Right lobe of liver (tissue), 6 donors: ENCODE results near the gene MAML3. TPM values are rescaled to one million over a fixed set of nuclear protein-coding genes. Genes with fewer than 3 reads are reported as not detected.
A peak's percentile ranks its signal among the peaks of the same experiment; 100 is the strongest.

ENCODE experiments used
- ATAC-seq, 4 donors: fragments of 200-7000 bp; cut with Tn5 transposase; one replicate each; pipeline ENCODE4 v1.9.1; 2020; ENCODE audit warnings: mild to moderate bottlenecking in 4 of 4, moderate library complexity in 4 of 4
- DNase-seq, 3 donors: peaks; one replicate each; pipeline ENCODE4 v3.0.0-alpha.2; 2020
- H3K27ac ChIP-seq, 3 donors: fragments of 200-600 bp; one replicate each; pipeline ENCODE4 v1.8.0; 2022
- H3K27me3 ChIP-seq, 2 donors: fragments of 200-600 bp; one replicate each; pipeline ENCODE4 v1.8.0; 2022
- H3K36me3 ChIP-seq, 4 donors: fragments of 200-600 bp; sonication (generic) in 1 of 4; one replicate each; pipeline versions ENCODE4 v1.5.1 to v1.8.0; 2017 to 2022; ENCODE audit warnings: control low read depth in 1 of 4
- H3K4me1 ChIP-seq, 4 donors: fragments of 200-600 bp; sonication (generic) in 1 of 4; one replicate each; pipeline versions ENCODE4 v1.5.1 to v1.8.0; 2017 to 2022; ENCODE audit warnings: control low read depth in 1 of 4
- H3K4me3 ChIP-seq, 3 donors: fragments of 200-600 bp; one replicate each; pipeline ENCODE4 v1.8.0; 2022
- H3K9me3 ChIP-seq, 4 donors: fragments of 200-600 bp; sonication (generic) in 1 of 4; one replicate each; pipeline versions ENCODE4 v1.5.1 to v1.8.0; 2017 to 2022; ENCODE audit warnings: control low read depth in 1 of 4
- CTCF ChIP-seq, 4 donors: fragments of 200-600 bp in 3 of 4; fragments of 450-650 bp in 1 of 4; IDR thresholded peaks; one replicate each; pipeline versions ENCODE4 v1.5.1 to v1.8.0; 2016 to 2022; ENCODE audit warnings: antibody characterized with exemption in 4 of 4, mild to moderate bottlenecking in 2 of 4
- POLR2A ChIP-seq: fragments of 450-650 bp; IDR thresholded peaks from one replicate; pipeline ENCODE4 v1.6.1; 2017; ENCODE audit warnings: antibody characterized with exemption, mild to moderate bottlenecking
- WGBS: methylation state at CpG from one replicate; pipeline ENCODE4 v1.1.6; 2018; ENCODE audit warnings: low coverage, low lambda C conversion rate; ENCODE audit not compliant: insufficient coverage; ENCODE audit errors: missing lambda C conversion rate; 5-methylcytosine and 5-hydroxymethylcytosine counted together
- intact Hi-C, 2 donors: fragments of 100-400 bp; cut with DNase I; formaldehyde crosslinking; loops; one replicate each; pipeline versions ENCODE4 v1.11.2 to v1.14.1; 2022
- total RNA-seq, 6 experiments: library from RNA; depleted of rRNA in 2 of 6; stranded (reverse); fragments of >200 nt in 2 of 6; fragmentation: NEBNext Ultra II Directional in 3 of 6; extraction: Animal tissue kit (Norgen Biotek cat#: 25700) in 3 of 6; gene quantifications; one replicate each; pipeline versions ENCODE4 v1.1.0 to v1.2.4, GENCODE V29; 2016 to 2023
- donor health status: DM: no; HTN: yes; CAD: no.
- donor health status: DM: no; HTN: no; CAD: no.
- donor health status: DM: no; HTN: no; CAD: no.
- donor health status: DM: no; HTN: yes; CAD: no.
- donor health status: DM: no; HTN: yes; CAD: no.

The MAML3 gene
- total RNA-seq, 6 experiments from 2014 or later, result 2.6 to 7.8 (median 5.0) TPM

GRCh38 chr4:139922406-139923024, 231.5 kb downstream of the MAML3 start:
- H3K9me3 ChIP-seq, result no peaks in the 10 kb centered on the region
- intact Hi-C loops, result no loop called here
- ATAC-seq (peak in 3 of 4 donors; percentile 25 to 34 (median 25)), DNase-seq (peak in 1 of 3 donors; percentile 54)
- H3K27ac ChIP-seq, result peak overlapping the region in 2 of 3 donors; percentile 41 to 47
- H3K4me1 ChIP-seq, result peaks cover 0 to 66% (median 30%) of the 10 kb centered on the region in 4 donors
- H3K27me3 ChIP-seq, result no peaks in the 10 kb centered on the region
- no peak overlapping the region for H3K4me3 ChIP-seq
- no peak for TF ChIP-seq POLR2A
- TF ChIP-seq CTCF (IDR thresholded peaks at IDR 0.05), result no peak
- H3K36me3 ChIP-seq, result no peaks in the 10 kb centered on the region
- WGBS, result 58% methylated on average over 4 of the region's 6 CpGs

GRCh38 chr4:139921429-139922184, 232.4 kb downstream of the MAML3 start:
- WGBS, result 21% methylated on average over 11 of the region's 11 CpGs
- ATAC-seq, result peak; percentile 87 to 95 (median 92)
- TF ChIP-seq POLR2A, result no peak
- TF ChIP-seq CTCF (IDR thresholded peaks at IDR 0.05), result no peak
- Histone ChIP-seq H3K4me3 (no peak overlapping the region), H3K27me3 (no peaks in the 10 kb centered on the region), H3K27ac (peak overlapping the region; percentile 5 to 47 (median 41)), H3K4me1 (peaks cover 0 to 66% (median 30%) of the 10 kb centered on the region in 4 donors), H3K9me3 (no peaks in the 10 kb centered on the region), H3K36me3 (no peaks in the 10 kb centered on the region)
- intact Hi-C loops, result no loop called here
- DNase-seq, result peak; percentile 64 to 86 (median 83)

- intact Hi-C loops, result no loop called here
- TF ChIP-seq CTCF (IDR thresholded peaks at IDR 0.05) (no peak), POLR2A (no peak)
- H3K9me3 ChIP-seq, result no peaks in the 10 kb centered on the region
- H3K36me3 ChIP-seq, result no peaks in the 10 kb centered on the region
- H3K27ac ChIP-seq, result peak overlapping the region; percentile 34 to 49 (median 37)
- H3K4me3 ChIP-seq, result no peak overlapping the region
- no peaks in the 10 kb centered on the region for H3K27me3 ChIP-seq
- WGBS, result no CpG with 5 or more reads among the region's 3 CpGs
- no peak for ATAC-seq
- no peak for DNase-seq
- peaks cover 0 to 62% (median 28%) of the 10 kb centered on the region in 4 donors for H3K4me1 ChIP-seq
These were observed 233.4 kb downstream of the MAML3 start for GRCh38 chr4:139920486-139921002.

GRCh38 chr4:139919521-139919920, 234.5 kb downstream of the MAML3 start:
- WGBS, result 37% methylated on average over 3 of the region's 3 CpGs
- Histone ChIP-seq H3K36me3 (no peaks in the 10 kb centered on the region), H3K27me3 (no peaks in the 10 kb centered on the region), H3K4me3 (no peak overlapping the region), H3K27ac (peak overlapping the region; percentile 37 to 49 (median 41)), H3K9me3 (no peaks in the 10 kb centered on the region), H3K4me1 (peaks cover 0 to 53% (median 23%) of the 10 kb centered on the region in 4 donors)
- TF ChIP-seq CTCF (IDR thresholded peaks at IDR 0.05) (no peak), POLR2A (no peak)
- ATAC-seq, result peak in 3 of 4 donors; percentile 3 to 34 (median 10)
- DNase-seq, result no peak
- intact Hi-C loops, result no loop called here
